NCI-H82 treated with DMSO at 0.1 percent for 48 hours (cell line): Measurements from ENCODE around the gene METTL8.
"Not testable (repeated sequence)": the region's sequence is repeated elsewhere in the genome, so short reads cannot be mapped to it uniquely, and the experiment has no call there.

Experiments used
- DNase-seq: peaks from one replicate; lab custom pipeline; 2025; ENCODE audit not compliant: unreplicated experiment; lab: John Stamatoyannopoulos, UW

METTL8 gene

GRCh38 chr2:171402906-171403580 is 30.7 kb downstream of the METTL8 start:
- DNase-seq, result no peak

DNA sequence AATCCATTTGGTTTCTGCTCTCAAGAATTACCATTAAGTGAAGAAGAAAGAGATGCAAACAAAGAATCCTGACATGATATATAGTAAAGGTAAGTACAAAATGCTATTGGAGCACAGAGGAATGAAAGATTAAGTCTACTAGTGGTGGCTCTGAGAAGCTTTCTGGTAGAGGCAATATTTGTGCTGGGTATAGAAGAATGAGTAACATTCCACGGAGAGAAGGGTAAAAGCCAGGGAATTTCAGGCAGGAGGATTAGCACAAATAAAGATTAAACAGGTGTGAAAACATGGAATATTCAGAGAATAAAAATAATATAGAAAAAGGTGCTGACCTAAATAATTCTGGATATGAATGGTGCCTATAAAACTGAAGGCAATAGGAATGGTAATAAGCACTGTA is 31.8 kb downstream of the METTL8 start:
- DNase-seq, result no peak

GRCh38 chr2:171400395-171400794 is 33.4 kb downstream of the METTL8 start:
- no peak for DNase-seq

DNA sequence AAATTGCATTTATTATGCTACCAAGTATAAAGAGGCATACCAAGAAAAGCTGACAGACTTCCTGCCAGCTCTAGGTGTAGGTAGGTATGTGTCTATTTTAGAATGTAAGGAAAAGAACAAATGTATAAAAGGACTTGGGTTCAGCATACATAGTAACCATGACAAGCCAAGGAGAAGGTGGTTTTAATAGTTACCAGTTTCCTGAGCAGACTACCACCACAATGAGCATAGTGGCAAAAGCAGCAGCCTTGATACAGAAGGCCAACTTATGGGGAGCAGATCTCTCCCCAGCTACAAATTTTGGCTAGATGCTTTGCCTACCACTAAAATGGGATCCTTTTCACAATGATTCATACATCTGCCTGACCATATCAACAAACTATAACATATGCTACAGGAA is 34.5 kb downstream of the METTL8 start:
- no peak for DNase-seq

- no peak for DNase-seq
Measured at GRCh38 chr2:171394164-171394740, 39.5 kb downstream of the METTL8 start.

DNA sequence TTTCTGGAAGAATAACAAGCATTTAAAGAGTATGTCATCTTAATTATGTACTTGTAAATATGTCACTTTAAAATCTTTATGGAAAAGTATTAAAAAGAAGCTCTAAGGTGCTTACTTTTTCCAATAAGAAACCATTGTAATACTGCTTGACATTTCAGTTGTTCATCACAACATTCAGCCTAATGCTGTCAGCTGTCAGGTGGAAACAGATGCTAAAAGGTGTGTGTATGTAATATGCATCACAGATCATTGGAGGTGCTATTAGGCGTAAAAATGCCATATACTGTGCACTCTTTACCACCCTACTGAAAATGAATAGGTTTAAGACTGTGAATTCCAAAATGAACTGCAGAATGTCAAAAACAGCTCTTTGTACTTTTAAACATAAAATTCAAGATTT is 40.3 kb downstream of the METTL8 start:
- DNase-seq, result no peak

- DNase-seq, result no peak
Measured at GRCh38 chr2:171391532-171391931, 42.3 kb downstream of the METTL8 start.

- DNase-seq, result no peak
Measured at GRCh38 chr2:171390941-171391516, 42.8 kb downstream of the METTL8 start.

- no peak for DNase-seq
Measured at GRCh38 chr2:171389780-171390179, 44.0 kb downstream of the METTL8 start.

GRCh38 chr2:171389325-171389724 is 44.5 kb downstream of the METTL8 start:
- no peak for DNase-seq

GRCh38 chr2:171387052-171387451 is 46.7 kb downstream of the METTL8 start:
- DNase-seq, result no peak

- DNase-seq, result no peak
Measured at GRCh38 chr2:171386627-171387026, 47.2 kb downstream of the METTL8 start.

- no peak for DNase-seq
Measured at GRCh38 chr2:171383134-171383533, 50.7 kb downstream of the METTL8 start.

GRCh38 chr2:171382175-171382574 is 51.6 kb downstream of the METTL8 start:
- DNase-seq, result not testable (repeated sequence)

- not testable (repeated sequence) for DNase-seq
Measured at GRCh38 chr2:171377852-171378251, 55.9 kb downstream of the METTL8 start.

DNA sequence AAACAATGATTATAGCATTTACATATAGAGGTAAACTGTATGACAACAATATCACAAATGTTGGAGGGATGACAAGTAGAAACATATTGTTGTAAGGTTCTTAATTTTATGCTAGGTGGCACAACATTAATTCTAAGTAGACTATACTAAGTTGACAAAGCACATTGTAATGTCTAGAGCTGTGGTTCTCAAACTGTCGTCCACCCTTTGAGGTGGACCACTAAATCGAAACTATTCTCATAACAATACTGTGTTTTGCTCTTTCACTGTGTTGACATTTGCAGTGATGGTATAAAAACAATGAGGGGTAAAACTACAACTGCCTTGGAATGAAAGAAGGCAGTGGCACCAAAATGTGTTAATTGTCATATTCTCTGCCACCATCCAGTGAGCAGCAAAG is 66.1 kb downstream of the METTL8 start:
- DNase-seq, result no peak

DNA sequence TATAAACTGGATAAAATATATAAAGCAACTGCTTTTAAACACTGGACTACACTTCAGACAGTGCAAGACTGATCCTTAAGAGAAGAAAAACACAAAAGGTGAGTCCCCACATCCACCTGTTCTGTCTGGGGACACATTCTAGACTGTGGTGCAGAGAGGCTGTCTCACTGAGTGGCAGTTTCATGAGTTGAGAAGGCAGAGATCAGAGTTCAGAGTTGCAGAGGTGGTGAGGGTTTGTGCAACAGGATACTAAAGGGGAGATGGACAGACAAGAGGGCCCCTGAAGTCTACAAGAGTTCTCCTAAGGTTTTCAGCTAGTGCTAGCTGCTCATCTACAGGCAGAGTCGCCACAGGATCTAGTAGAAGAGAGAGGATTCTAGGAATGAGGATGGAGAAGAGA is 68.0 kb downstream of the METTL8 start:
- DNase-seq, result no peak

GRCh38 chr2:171365232-171365631 is 68.6 kb downstream of the METTL8 start:
- DNase-seq, result no peak

- no peak for DNase-seq
Measured at GRCh38 chr2:171362396-171362795, 71.4 kb downstream of the METTL8 start.

DNA sequence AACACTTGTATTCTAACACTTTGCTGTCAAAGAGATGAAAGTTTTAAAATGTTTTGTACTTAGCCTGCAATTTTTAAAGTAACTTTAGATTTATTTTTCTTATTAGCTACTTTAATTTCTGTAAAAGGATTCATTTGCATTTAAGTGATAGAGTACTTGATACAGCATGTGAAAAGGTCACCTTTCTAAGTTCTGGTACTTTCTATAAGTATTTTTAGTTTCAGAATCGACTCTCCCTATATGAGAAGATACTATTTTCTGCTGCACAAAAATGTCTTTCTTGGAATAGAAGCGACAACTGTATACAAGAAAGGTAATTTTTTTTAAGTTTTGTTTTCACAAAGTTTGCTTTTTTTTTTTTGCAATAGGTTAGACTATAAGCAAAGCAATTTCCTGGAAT is 72.9 kb downstream of the METTL8 start:
- DNase-seq, result no peak

DNA sequence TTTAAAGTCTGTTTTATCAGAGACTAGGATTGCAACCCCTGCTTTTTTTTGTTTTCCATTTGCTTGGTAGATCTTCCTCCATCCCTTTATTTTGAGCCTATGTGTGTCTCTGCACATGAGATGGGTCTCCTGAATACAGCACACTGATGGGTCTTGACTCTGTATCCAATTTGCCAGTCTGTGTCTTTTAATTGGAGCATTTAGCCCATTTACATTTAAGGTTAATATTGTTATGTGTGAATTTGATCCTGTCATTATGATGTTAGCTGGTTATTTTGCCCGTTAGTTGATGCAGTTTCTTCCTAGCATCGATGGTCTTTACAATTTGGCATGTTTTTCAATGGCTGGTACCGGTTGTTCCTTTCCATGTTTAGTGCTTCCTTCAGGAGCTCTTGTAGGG is 80.0 kb downstream of the METTL8 start:
- DNase-seq, result not testable (repeated sequence)

DNA sequence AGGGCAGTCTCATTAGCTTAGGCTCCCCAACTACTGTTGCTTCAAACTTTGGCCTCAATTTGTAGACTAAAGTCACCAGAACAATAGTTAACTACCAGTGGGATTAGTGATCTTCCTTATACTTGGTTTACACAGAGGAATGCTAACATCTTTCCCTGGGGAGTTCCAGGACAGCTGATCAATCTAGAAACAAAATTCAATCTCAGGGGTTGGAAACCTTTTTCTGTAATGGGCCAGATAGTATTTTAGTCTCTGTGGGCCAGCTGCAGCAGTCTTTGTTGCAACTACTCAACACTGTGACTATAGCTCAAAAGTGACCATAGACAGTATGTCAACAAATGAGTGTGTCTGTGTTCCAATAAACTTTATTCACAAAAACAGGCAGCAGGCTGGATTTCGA is 85.7 kb downstream of the METTL8 start:
- no peak for DNase-seq

DNA sequence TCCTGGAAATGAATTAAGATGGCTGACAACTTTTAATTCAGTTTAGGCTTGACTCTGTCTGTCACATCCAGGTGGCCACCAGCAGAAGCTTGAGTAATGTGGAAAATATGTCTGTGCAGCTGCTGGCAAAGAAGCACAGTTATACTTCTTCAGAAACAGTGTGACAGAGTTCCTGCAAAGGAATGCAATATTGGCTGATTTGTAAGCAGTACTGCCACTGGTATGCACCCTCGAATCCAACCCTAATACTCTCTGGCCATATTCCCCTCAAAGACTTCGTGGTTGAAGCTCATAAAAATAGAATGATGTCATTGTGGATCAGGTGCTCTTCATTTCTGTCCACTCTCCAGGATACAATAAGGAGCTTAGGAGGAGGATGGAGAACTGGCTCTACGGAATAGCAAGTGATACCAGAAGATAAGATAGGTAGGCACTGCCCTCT is 86.2 kb downstream of the METTL8 start:
- DNase-seq, result no peak
